Mesothelial cell of epicardium (in vitro differentiated cells): Measurements from ENCODE around the gene MACROD2. TPM values are rescaled to one million over a fixed set of nuclear protein-coding genes. Genes with fewer than 3 reads are reported as not detected.

Experiments
- DNase-seq, 2 experiments: peaks; one replicate each; pipeline ENCODE4 v3.0.0; 2021; ENCODE audit warnings: low spot score in 2 of 2; ENCODE audit not compliant: unreplicated experiment in 2 of 2
- H3K27ac Mint-ChIP-seq: 2 replicates; pipeline ENCODE4 v1.8.0; 2021; ENCODE audit warnings: mixed read lengths
- H3K27me3 Mint-ChIP-seq: 2 replicates; pipeline ENCODE4 v1.8.0; 2021; ENCODE audit warnings: low read depth, mixed read lengths
- H3K36me3 Mint-ChIP-seq: 2 replicates; pipeline ENCODE4 v1.8.0; 2021; ENCODE audit warnings: mixed read lengths
- H3K4me1 Mint-ChIP-seq: 2 replicates; pipeline ENCODE4 v1.8.0; 2021; ENCODE audit warnings: mixed read lengths
- H3K4me3 Mint-ChIP-seq: 2 replicates; pipeline ENCODE4 v1.8.0; 2021; ENCODE audit warnings: mild to moderate bottlenecking, moderate library complexity, mixed read lengths
- H3K9me3 Mint-ChIP-seq: 2 replicates; pipeline ENCODE4 v1.8.0; 2021; ENCODE audit warnings: mixed read lengths
- CTCF ChIP-seq: fragments of 200-600 bp; sonication (generic); IDR thresholded peaks from one replicate; pipeline ENCODE4 v1.5.0; 2021; ENCODE audit warnings: antibody characterized with exemption; ENCODE audit not compliant: unreplicated experiment
- total RNA-seq: library from RNA; stranded (reverse); gene quantifications from 3 replicates; pipeline ENCODE4 v1.2.1, GENCODE V29; 2021

The MACROD2 gene
- total RNA-seq, 1 donor from 2014 or later: 10.0 TPM

- Mint-ChIP-seq H3K4me3 (no peak overlapping the region), H3K27me3 (no peaks in the 10 kb centered on the region), H3K27ac (no peak overlapping the region), H3K4me1 (peaks cover 35% of the 10 kb centered on the region), H3K36me3 (no peaks in the 10 kb centered on the region), H3K9me3 (no peaks in the 10 kb centered on the region)
- DNase-seq: no peak
- TF ChIP-seq CTCF: no peak
Observed at GRCh38 chr20:15653396-15654207, 1658.3 kb downstream of the MACROD2 start.

GRCh38 chr20:15654208-15654649, 1658.9 kb downstream of the MACROD2 start:
- no peaks in the 10 kb centered on the region for H3K36me3 Mint-ChIP-seq
- H3K27ac Mint-ChIP-seq: no peak overlapping the region
- TF ChIP-seq CTCF: peak; percentile 25
- H3K27me3 Mint-ChIP-seq: no peaks in the 10 kb centered on the region
- no peak overlapping the region for H3K4me3 Mint-ChIP-seq
- H3K4me1 Mint-ChIP-seq: peaks cover 33% of the 10 kb centered on the region
- H3K9me3 Mint-ChIP-seq: no peaks in the 10 kb centered on the region
- DNase-seq: no peak

- no peaks in the 10 kb centered on the region for H3K9me3 Mint-ChIP-seq
- H3K4me1 Mint-ChIP-seq: peaks cover 26% of the 10 kb centered on the region
- no peak overlapping the region for H3K4me3 Mint-ChIP-seq
- peak overlapping the region; percentile 78 for H3K27ac Mint-ChIP-seq
- no peaks in the 10 kb centered on the region for H3K27me3 Mint-ChIP-seq
- no peaks in the 10 kb centered on the region for H3K36me3 Mint-ChIP-seq
- no peak for DNase-seq
- TF ChIP-seq CTCF: no peak
Observed at GRCh38 chr20:15655295-15655874, 1660.1 kb downstream of the MACROD2 start.

- TF ChIP-seq CTCF: no peak
- Mint-ChIP-seq H3K27ac (peak overlapping the region; percentile 78), H3K9me3 (no peaks in the 10 kb centered on the region), H3K4me3 (no peak overlapping the region), H3K36me3 (no peaks in the 10 kb centered on the region), H3K27me3 (no peaks in the 10 kb centered on the region), H3K4me1 (peaks cover 33% of the 10 kb centered on the region)
- DNase-seq: no peak
Observed at GRCh38 chr20:15656124-15656523, 1660.8 kb downstream of the MACROD2 start.

- Mint-ChIP-seq H3K27me3 (no peaks in the 10 kb centered on the region), H3K9me3 (no peaks in the 10 kb centered on the region), H3K4me3 (no peak overlapping the region), H3K4me1 (peaks cover 34% of the 10 kb centered on the region), H3K27ac (no peak overlapping the region), H3K36me3 (no peaks in the 10 kb centered on the region)
- no peak for DNase-seq
- TF ChIP-seq CTCF: no peak
Observed at GRCh38 chr20:15658295-15658694, 1663.0 kb downstream of the MACROD2 start.
